BLaER1 (cell line): ENCODE results near the gene CCNA2.

Source experiments
- H3K27ac ChIP-seq: shearing (Covaris generic); formaldehyde crosslinking; 2 replicates; pipeline ENCODE4 v1.8.1; 2022
- H3K27me3 ChIP-seq: shearing (Covaris generic); formaldehyde crosslinking; 2 replicates; pipeline ENCODE4 v1.8.1; 2022
- H3K36me3 ChIP-seq: shearing (Covaris generic); formaldehyde crosslinking; 2 replicates; pipeline ENCODE4 v1.8.1; 2022
- H3K4me1 ChIP-seq: shearing (Covaris generic); formaldehyde crosslinking; 2 replicates; pipeline ENCODE4 v1.8.1; 2022
- H3K4me2 ChIP-seq: shearing (Covaris generic); formaldehyde crosslinking; 2 replicates; pipeline ENCODE4 v1.8.1; 2022
- H3K4me3 ChIP-seq: shearing (Covaris generic); formaldehyde crosslinking; 2 replicates; pipeline ENCODE4 v1.8.1; 2022
- H3K9ac ChIP-seq: shearing (Covaris generic); formaldehyde crosslinking; 2 replicates; pipeline ENCODE4 v1.8.1; 2022
- H3K9me3 ChIP-seq: shearing (Covaris generic); formaldehyde crosslinking; 2 replicates; pipeline ENCODE4 v1.8.1; 2022
- H4K20me1 ChIP-seq: shearing (Covaris generic); formaldehyde crosslinking; 2 replicates; pipeline ENCODE4 v1.8.1; 2022
- Cebpa-rat ChIP-seq: shearing (Covaris generic); IDR thresholded peaks from 2 replicates; pipeline ENCODE4 v1.8.1; 2022

Gene CCNA2

DNA sequence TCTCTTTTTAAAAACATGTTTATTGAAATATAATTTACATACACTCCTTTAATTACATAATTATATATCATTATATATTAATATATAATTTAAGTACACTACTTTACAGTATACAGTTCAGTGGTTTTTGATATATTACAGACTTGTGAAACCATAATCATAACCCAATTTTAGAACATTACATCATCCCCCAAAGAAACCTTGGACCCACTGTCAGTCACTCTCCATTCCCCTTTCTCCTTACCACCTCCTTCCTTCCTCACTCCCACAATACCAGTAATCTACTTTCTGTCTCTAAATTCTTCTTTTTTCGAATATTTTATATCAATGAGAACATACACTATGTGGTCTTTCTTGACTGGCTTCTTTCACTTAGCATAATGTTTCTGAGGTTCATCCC, 40.5 kb downstream of the CCNA2 start:
- H3K36me3 ChIP-seq = no peaks in the 10 kb centered on the region
- H3K27me3 ChIP-seq = no peaks in the 10 kb centered on the region
- no peak for TF ChIP-seq Cebpa-rat
- no peak overlapping the region for H3K4me2 ChIP-seq
- no peaks in the 10 kb centered on the region for H3K9me3 ChIP-seq
- no peak overlapping the region for H3K9ac ChIP-seq
- H4K20me1 ChIP-seq = no peaks in the 10 kb centered on the region
- H3K4me3 ChIP-seq = no peak overlapping the region
- no peak overlapping the region for H3K27ac ChIP-seq
- peaks cover 1% of the 10 kb centered on the region for H3K4me1 ChIP-seq

DNA sequence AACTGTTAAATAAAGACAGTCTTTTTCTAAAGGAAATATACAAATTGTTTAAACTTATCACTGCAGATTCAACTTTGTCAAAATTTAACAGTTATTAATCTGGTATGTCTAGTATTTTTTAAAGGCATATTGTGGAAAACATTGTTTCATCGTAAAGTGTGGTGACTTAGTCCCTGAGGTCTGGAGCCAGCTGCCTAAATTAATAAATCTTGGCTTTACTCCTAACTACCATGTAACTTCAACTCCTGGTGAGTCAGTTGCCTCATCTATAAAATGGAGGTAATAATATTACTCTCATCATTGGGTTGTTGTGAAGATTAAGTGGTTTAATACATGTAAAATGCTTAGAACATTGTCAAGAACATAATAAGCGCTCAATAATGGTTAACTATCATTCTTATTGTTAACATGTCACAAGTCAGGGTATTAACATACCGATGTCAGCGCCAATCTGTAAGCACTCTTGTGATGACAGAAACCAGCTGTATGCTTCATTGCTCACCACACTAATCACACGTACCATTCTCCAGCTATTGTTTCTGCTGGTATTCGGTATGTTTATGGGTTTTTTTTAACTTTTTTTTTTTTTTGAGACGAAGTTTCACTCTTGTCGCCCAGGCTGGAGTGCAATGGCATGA, 44.6 kb downstream of the CCNA2 start:
- Histone ChIP-seq H3K9ac (no peak overlapping the region), H3K4me2 (no peak overlapping the region), H3K36me3 (no peaks in the 10 kb centered on the region), H3K27me3 (no peaks in the 10 kb centered on the region), H3K9me3 (no peaks in the 10 kb centered on the region), H3K4me1 (peaks cover 12% of the 10 kb centered on the region), H3K27ac (no peak overlapping the region), H4K20me1 (no peaks in the 10 kb centered on the region), H3K4me3 (no peak overlapping the region)
- no peak for TF ChIP-seq Cebpa-rat

DNA sequence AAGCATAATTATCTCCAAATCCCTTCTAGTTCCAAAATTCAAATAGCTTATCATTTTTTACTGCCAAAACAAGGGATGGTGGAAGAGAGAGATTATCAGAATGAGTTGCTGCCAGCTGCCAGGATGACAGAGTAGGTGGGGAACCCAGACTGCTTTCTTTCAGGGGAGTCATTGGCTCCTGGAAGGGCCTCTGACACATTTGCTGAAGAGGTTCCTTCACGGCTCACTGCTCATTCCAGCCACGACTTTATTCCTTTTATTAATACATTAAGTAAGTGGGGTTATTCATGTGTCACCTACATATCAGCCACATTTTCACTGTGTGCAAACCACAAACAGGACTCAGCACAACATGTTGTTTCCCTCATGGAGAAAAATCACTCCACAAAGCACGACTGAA, 46.1 kb downstream of the CCNA2 start:
- no peak for TF ChIP-seq Cebpa-rat
- Histone ChIP-seq H4K20me1 (no peaks in the 10 kb centered on the region), H3K4me1 (peaks cover 12% of the 10 kb centered on the region), H3K9ac (no peak overlapping the region), H3K9me3 (no peaks in the 10 kb centered on the region), H3K4me2 (peak overlapping the region; percentile 33), H3K27ac (no peak overlapping the region), H3K4me3 (no peak overlapping the region), H3K36me3 (no peaks in the 10 kb centered on the region), H3K27me3 (no peaks in the 10 kb centered on the region)

- H3K36me3 ChIP-seq = no peaks in the 10 kb centered on the region
- H3K4me1 ChIP-seq = peaks cover 12% of the 10 kb centered on the region
- H3K9me3 ChIP-seq = no peaks in the 10 kb centered on the region
- H3K4me2 ChIP-seq = no peak overlapping the region
- no peaks in the 10 kb centered on the region for H3K27me3 ChIP-seq
- H4K20me1 ChIP-seq = no peaks in the 10 kb centered on the region
- no peak for TF ChIP-seq Cebpa-rat
- H3K27ac ChIP-seq = no peak overlapping the region
- H3K4me3 ChIP-seq = no peak overlapping the region
- no peak overlapping the region for H3K9ac ChIP-seq
Measured at GRCh38 chr4:121776610-121777401, 46.9 kb downstream of the CCNA2 start.

- Histone ChIP-seq H3K9me3 (no peaks in the 10 kb centered on the region), H3K36me3 (no peaks in the 10 kb centered on the region), H3K4me2 (no peak overlapping the region), H3K4me3 (no peak overlapping the region), H3K27me3 (no peaks in the 10 kb centered on the region), H3K27ac (no peak overlapping the region), H4K20me1 (no peaks in the 10 kb centered on the region), H3K4me1 (peaks cover 12% of the 10 kb centered on the region), H3K9ac (no peak overlapping the region)
- TF ChIP-seq Cebpa-rat = no peak
Measured at GRCh38 chr4:121773883-121774282, 49.8 kb downstream of the CCNA2 start.

DNA sequence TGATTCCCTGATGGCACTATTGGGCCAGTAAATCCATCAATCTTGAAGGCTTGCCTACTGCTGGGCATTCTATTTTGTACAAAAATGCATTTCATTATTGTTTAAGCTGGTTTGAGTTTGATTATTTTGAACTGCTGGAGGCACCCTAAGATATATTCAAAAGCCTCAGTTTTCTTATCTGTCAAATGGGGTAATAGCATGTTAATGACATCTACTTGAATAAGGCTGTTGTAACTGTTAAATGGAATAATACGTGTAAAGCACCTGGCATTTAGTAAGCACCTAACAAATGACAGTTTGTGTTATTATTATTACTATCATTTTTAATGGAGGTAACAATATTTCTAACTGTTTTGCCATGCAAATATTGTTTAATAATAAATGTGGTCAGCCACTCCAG, 51.8 kb downstream of the CCNA2 start:
- Histone ChIP-seq H3K9me3 (no peaks in the 10 kb centered on the region), H3K27me3 (no peaks in the 10 kb centered on the region), H4K20me1 (no peaks in the 10 kb centered on the region), H3K4me3 (no peak overlapping the region), H3K36me3 (no peaks in the 10 kb centered on the region), H3K4me1 (no peaks in the 10 kb centered on the region), H3K4me2 (no peak overlapping the region), H3K27ac (no peak overlapping the region), H3K9ac (no peak overlapping the region)
- TF ChIP-seq Cebpa-rat = no peak

DNA sequence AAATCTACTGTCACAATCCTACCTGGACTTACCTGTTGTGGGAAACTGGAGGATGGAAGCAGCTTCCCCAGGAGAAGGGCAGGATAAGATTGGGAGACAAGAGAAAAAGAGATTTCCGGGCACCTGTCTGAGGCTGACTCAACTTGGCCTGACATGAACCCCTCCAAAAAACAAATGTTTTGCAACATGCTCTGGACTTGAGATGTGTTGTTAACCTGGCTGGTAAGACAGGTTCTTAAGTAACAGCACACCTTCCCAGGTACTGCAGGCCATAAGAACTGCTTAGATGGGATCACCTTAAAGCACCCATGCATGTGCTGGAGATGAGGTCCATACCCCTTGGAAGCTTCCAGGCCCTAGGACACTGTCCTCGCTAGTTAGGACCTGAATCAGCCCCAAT, 54.3 kb downstream of the CCNA2 start:
- no peak for TF ChIP-seq Cebpa-rat
- Histone ChIP-seq H3K9me3 (peaks cover 12% of the 10 kb centered on the region), H3K27ac (no peak overlapping the region), H3K4me1 (no peaks in the 10 kb centered on the region), H4K20me1 (no peaks in the 10 kb centered on the region), H3K27me3 (no peaks in the 10 kb centered on the region), H3K4me2 (no peak overlapping the region), H3K9ac (no peak overlapping the region), H3K4me3 (no peak overlapping the region), H3K36me3 (no peaks in the 10 kb centered on the region)

DNA sequence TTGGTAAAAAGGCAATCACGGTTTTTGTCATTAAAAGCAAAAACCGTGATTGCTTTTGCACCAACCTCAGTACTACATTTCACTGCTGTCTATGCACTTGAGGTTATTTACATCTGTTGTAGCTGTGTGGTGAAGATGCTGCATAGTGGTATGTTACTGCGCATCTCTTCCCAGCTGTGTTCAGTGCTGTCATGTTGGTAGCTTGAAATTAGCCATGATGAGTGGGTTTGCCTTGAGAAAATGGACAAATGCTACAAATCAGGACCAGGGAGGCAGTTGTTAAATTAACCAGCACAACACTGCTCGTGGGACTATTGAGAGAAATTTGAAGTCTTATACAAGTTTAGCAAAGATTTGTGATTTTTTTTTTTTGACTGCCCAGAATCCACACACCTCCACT, 56.5 kb downstream of the CCNA2 start:
- Histone ChIP-seq H3K36me3 (no peaks in the 10 kb centered on the region), H4K20me1 (no peaks in the 10 kb centered on the region), H3K27ac (no peak overlapping the region), H3K4me3 (no peak overlapping the region), H3K27me3 (no peaks in the 10 kb centered on the region), H3K4me2 (no peak overlapping the region), H3K4me1 (no peaks in the 10 kb centered on the region), H3K9me3 (peaks cover 16% of the 10 kb centered on the region), H3K9ac (no peak overlapping the region)
- TF ChIP-seq Cebpa-rat = no peak
